ENCODE results near the gene MIGA2. TPM values are rescaled to one million over a fixed set of nuclear protein-coding genes. Genes with fewer than 3 reads are reported as not detected.

MIGA2 gene
- total RNA-seq, 1 donor from 2014 or later: 23.8 TPM

GRCh38 chr9:129081388-129081904 is 45.0 kb downstream of the MIGA2 start:
- peak overlapping the region; percentile 91 for H3K4me3 ChIP-seq (ENCODE audit: insufficient read depth, low read depth, low read length)
- no peak overlapping the region for H3K27ac Mint-ChIP-seq (ENCODE audit: unreplicated experiment)
- H3K4me2 ChIP-seq (ENCODE audit: low read length): peak overlapping the region; percentile 99
- peaks cover 2% of the 10 kb centered on the region for H3K9me3 Mint-ChIP-seq (ENCODE audit: unreplicated experiment)
- peaks cover 32% of the 10 kb centered on the region for H3K79me2 ChIP-seq (ENCODE audit: insufficient read depth, low read length)
- no peaks in the 10 kb centered on the region for H3K27me3 ChIP-seq (ENCODE audit: insufficient read depth, low read length)
- no peak for FAIRE-seq
- no peaks in the 10 kb centered on the region for H3K9me3 ChIP-seq (ENCODE audit: insufficient read depth, low read depth, low read length)
- peaks cover 12% of the 10 kb centered on the region for H3K4me1 ChIP-seq (ENCODE audit: insufficient read depth, low read length)
- H2AFZ ChIP-seq (ENCODE audit: low read depth, low read length): peak overlapping the region; percentile 96
- no peaks in the 10 kb centered on the region for H3K4me1 Mint-ChIP-seq (ENCODE audit: low read depth, unreplicated experiment)
- H3K9ac ChIP-seq (ENCODE audit: low read length): peak overlapping the region; percentile 94
- DNase-seq (ENCODE audit: low read depth): no peak
- peaks cover 27% of the 10 kb centered on the region for H4K20me1 ChIP-seq (ENCODE audit: insufficient read depth, low read length)
- no peak for TF ChIP-seq EZH2 (IDR thresholded peaks at IDR 0.05; ENCODE audit: insufficient read depth, low read length)
- no peak for TF ChIP-seq CTCF (IDR thresholded peaks at IDR 0.05; ENCODE audit: insufficient read depth, low read depth, low read length)
- H3K27me3 Mint-ChIP-seq (ENCODE audit: low read depth, unreplicated experiment): no peaks in the 10 kb centered on the region
- peaks cover 4% of the 10 kb centered on the region for H3K36me3 Mint-ChIP-seq (ENCODE audit: low read depth, unreplicated experiment)
- peak overlapping the region; percentile 85 for H3K4me3 Mint-ChIP-seq (ENCODE audit: unreplicated experiment)
- H3K36me3 ChIP-seq (ENCODE audit: insufficient read depth, low read length): peaks cover 2% of the 10 kb centered on the region
- H3K27ac ChIP-seq (ENCODE audit: low read depth, low read length): peak overlapping the region; percentile 57

- Histone ChIP-seq H3K9ac (ENCODE audit: low read length) (no peak overlapping the region), H2AFZ (ENCODE audit: low read depth, low read length) (no peak overlapping the region), H4K20me1 (ENCODE audit: insufficient read depth, low read length) (peaks cover 27% of the 10 kb centered on the region), H3K4me1 (ENCODE audit: insufficient read depth, low read length) (peaks cover 12% of the 10 kb centered on the region), H3K27me3 (ENCODE audit: insufficient read depth, low read length) (no peaks in the 10 kb centered on the region), H3K4me2 (ENCODE audit: low read length) (no peak overlapping the region), H3K79me2 (ENCODE audit: insufficient read depth, low read length) (peaks cover 32% of the 10 kb centered on the region), H3K27ac (ENCODE audit: low read depth, low read length) (no peak overlapping the region), H3K36me3 (ENCODE audit: insufficient read depth, low read length) (peaks cover 8% of the 10 kb centered on the region), H3K9me3 (ENCODE audit: insufficient read depth, low read depth, low read length) (no peaks in the 10 kb centered on the region), H3K4me3 (ENCODE audit: insufficient read depth, low read depth, low read length) (no peak overlapping the region)
- TF ChIP-seq CTCF (IDR thresholded peaks at IDR 0.05; ENCODE audit: insufficient read depth, low read depth, low read length): no peak
- no peak for TF ChIP-seq EZH2 (IDR thresholded peaks at IDR 0.05; ENCODE audit: insufficient read depth, low read length)
- Mint-ChIP-seq H3K36me3 (ENCODE audit: low read depth, unreplicated experiment) (peaks cover 6% of the 10 kb centered on the region), H3K27me3 (ENCODE audit: low read depth, unreplicated experiment) (no peaks in the 10 kb centered on the region), H3K4me1 (ENCODE audit: low read depth, unreplicated experiment) (no peaks in the 10 kb centered on the region), H3K27ac (ENCODE audit: unreplicated experiment) (no peak overlapping the region), H3K9me3 (ENCODE audit: unreplicated experiment) (peaks cover 2% of the 10 kb centered on the region), H3K4me3 (ENCODE audit: unreplicated experiment) (no peak overlapping the region)
- FAIRE-seq (no peak), DNase-seq (ENCODE audit: low read depth) (no peak)
These were observed 47.7 kb downstream of the MIGA2 start for GRCh38 chr9:129084087-129084486.

GRCh38 chr9:129089246-129089645 is 52.8 kb downstream of the MIGA2 start:
- no peaks in the 10 kb centered on the region for H3K27me3 Mint-ChIP-seq (ENCODE audit: low read depth, unreplicated experiment)
- Histone ChIP-seq H3K4me2 (ENCODE audit: low read length) (no peak overlapping the region), H4K20me1 (ENCODE audit: insufficient read depth, low read length) (peaks cover 8% of the 10 kb centered on the region), H3K79me2 (ENCODE audit: insufficient read depth, low read length) (peaks cover 2% of the 10 kb centered on the region), H3K4me1 (ENCODE audit: insufficient read depth, low read length) (no peaks in the 10 kb centered on the region), H3K36me3 (ENCODE audit: insufficient read depth, low read length) (peaks cover 6% of the 10 kb centered on the region), H3K4me3 (ENCODE audit: insufficient read depth, low read depth, low read length) (no peak overlapping the region), H3K9me3 (ENCODE audit: insufficient read depth, low read depth, low read length) (no peaks in the 10 kb centered on the region), H3K27ac (ENCODE audit: low read depth, low read length) (no peak overlapping the region), H3K27me3 (ENCODE audit: insufficient read depth, low read length) (no peaks in the 10 kb centered on the region), H2AFZ (ENCODE audit: low read depth, low read length) (no peak overlapping the region), H3K9ac (ENCODE audit: low read length) (no peak overlapping the region)
- no peaks in the 10 kb centered on the region for H3K4me1 Mint-ChIP-seq (ENCODE audit: low read depth, unreplicated experiment)
- H3K36me3 Mint-ChIP-seq (ENCODE audit: low read depth, unreplicated experiment): peaks cover 7% of the 10 kb centered on the region
- DNase-seq (ENCODE audit: low read depth): no peak
- no peak overlapping the region for H3K27ac Mint-ChIP-seq (ENCODE audit: unreplicated experiment)
- FAIRE-seq: no peak
- H3K9me3 Mint-ChIP-seq (ENCODE audit: unreplicated experiment): no peaks in the 10 kb centered on the region
- TF ChIP-seq EZH2 (IDR thresholded peaks at IDR 0.05; ENCODE audit: insufficient read depth, low read length) (no peak), CTCF (IDR thresholded peaks at IDR 0.05; ENCODE audit: insufficient read depth, low read depth, low read length) (no peak)
- no peak overlapping the region for H3K4me3 Mint-ChIP-seq (ENCODE audit: unreplicated experiment)

Measured in astrocyte (in vitro differentiated cells and primary cell).